Ectodermal cell (in vitro differentiated cells): Measurements from ENCODE around the gene CD200R1.

Experiments
- H3K27ac ChIP-seq: 2 replicates; pipeline ENCODE4 v1.7.0; 2013; ENCODE audit warnings: mild to moderate bottlenecking, low read depth, low read length; ENCODE audit not compliant: insufficient read depth, poor library complexity, severe bottlenecking
- H3K27me3 ChIP-seq: 2 replicates; pipeline ENCODE4 v1.7.0; 2013; ENCODE audit warnings: mild to moderate bottlenecking, low read length; ENCODE audit not compliant: insufficient read depth, control insufficient read depth, poor library complexity, severe bottlenecking
- H3K36me3 ChIP-seq: one replicate; pipeline ENCODE4 v1.7.0; 2013; ENCODE audit warnings: low read length; ENCODE audit not compliant: control insufficient read depth, insufficient read depth
- H3K4me1 ChIP-seq: one replicate; pipeline ENCODE4 v1.7.0; 2013; ENCODE audit warnings: low read length; ENCODE audit not compliant: control insufficient read depth, insufficient read depth
- H3K4me3 ChIP-seq: 2 replicates; pipeline ENCODE4 v1.7.0; 2013; ENCODE audit warnings: low read depth, low read length, control low read depth; ENCODE audit not compliant: insufficient read depth
- H3K9me3 ChIP-seq: 2 replicates; pipeline ENCODE4 v1.7.0; 2013; ENCODE audit warnings: mild to moderate bottlenecking, low read length, moderate library complexity; ENCODE audit not compliant: control insufficient read depth
- WGBS, 2 experiments: methylation state at CpG; one replicate each; pipeline ENCODE4 v1.1.7; 2013; ENCODE audit warnings: missing lambda C conversion rate in 2 of 2; 5-methylcytosine and 5-hydroxymethylcytosine counted together

Gene CD200R1

DNA sequence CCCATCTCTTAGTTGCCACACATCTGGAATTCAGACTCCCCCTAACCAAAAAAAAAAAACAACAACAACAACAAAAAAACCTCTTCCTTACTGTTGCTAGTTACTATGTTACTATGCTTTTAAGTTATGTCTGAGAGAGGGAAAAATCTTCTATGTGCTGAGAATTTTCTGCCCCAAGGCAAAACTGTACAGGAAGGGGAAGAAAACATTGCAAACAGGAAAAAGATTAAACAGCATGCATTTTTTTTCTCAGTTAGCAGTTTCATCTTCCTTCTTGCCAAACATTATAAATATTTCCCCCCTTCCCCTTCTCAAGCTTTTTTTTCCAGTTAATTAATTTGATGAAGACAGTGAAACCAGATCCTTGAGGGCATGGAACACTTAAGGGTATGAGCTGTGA, 1.1 kb upstream of the CD200R1 start:
- H3K27ac ChIP-seq = no peak overlapping the region
- no peaks in the 10 kb centered on the region for H3K27me3 ChIP-seq
- H3K36me3 ChIP-seq = no peaks in the 10 kb centered on the region
- no peak overlapping the region for H3K4me3 ChIP-seq
- H3K4me1 ChIP-seq = no peaks in the 10 kb centered on the region
- no peaks in the 10 kb centered on the region for H3K9me3 ChIP-seq

DNA sequence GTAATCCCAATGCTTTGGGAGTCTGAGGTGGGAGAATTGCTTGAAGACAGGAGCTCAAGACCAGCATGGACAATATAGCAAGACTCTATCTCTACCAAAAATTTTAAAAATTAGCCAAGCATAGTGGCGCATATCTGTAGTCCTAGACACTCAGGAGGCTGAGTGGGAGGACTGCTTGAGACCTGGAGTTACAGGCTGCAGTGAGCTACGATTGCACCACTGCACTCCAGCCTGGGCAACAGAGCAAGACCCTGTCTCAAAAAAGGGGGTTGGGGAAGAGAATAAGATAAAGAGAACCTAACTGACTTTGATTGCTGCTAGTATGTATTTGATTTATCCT, 755 bp downstream of the CD200R1 start:
- Histone ChIP-seq H3K4me1 (no peaks in the 10 kb centered on the region), H3K27me3 (no peaks in the 10 kb centered on the region), H3K27ac (no peak overlapping the region), H3K36me3 (no peaks in the 10 kb centered on the region), H3K9me3 (no peaks in the 10 kb centered on the region), H3K4me3 (no peak overlapping the region)
- WGBS, 2 experiments = 91 to 94% methylated on average over 2 of the region's 2 CpGs

DNA sequence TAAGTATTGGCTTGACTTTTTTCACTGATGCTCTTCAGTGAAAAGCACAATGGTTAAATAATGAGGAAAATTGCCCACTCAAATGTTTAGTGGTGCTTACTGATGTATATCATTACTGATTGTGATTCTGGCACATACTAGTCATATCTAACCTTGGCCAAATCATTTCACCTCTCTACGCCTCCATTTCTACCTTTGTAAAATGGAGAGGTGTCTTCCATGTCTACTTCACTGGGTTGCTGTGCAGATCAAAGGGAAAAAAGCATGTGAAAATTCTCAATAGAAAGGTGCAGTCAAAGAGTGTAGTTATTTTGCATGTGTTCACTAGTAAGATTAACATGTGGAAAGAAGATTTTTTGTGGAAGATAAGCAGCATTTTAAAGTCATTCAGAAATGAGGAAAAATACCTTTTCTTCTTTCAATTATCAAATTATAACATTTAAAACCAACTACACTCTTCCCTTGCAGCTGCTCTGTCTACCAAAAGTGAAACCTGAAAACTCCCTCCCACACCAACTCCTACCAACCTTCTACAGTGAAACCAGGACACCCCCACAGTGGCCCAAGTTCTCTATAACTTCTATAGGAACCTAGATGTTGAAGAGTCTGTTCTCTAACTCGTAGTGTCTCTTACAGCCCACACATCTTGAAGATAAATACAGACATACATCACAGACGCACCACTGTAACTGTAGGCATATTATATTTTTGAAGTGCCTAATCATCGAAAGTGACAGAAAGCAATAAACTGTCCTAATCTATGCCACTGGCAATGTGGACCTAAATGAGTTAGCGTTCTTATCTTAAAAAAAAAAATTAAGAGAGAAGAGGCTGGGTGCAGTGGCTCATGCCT, 1.4 kb downstream of the CD200R1 start:
- 89 to 97% methylated on average over 3 to 5 of the region's 5 CpGs for WGBS, 2 experiments
- no peaks in the 10 kb centered on the region for H3K4me1 ChIP-seq
- H3K27me3 ChIP-seq = no peaks in the 10 kb centered on the region
- no peaks in the 10 kb centered on the region for H3K9me3 ChIP-seq
- H3K4me3 ChIP-seq = no peak overlapping the region
- no peaks in the 10 kb centered on the region for H3K36me3 ChIP-seq
- no peak overlapping the region for H3K27ac ChIP-seq

DNA sequence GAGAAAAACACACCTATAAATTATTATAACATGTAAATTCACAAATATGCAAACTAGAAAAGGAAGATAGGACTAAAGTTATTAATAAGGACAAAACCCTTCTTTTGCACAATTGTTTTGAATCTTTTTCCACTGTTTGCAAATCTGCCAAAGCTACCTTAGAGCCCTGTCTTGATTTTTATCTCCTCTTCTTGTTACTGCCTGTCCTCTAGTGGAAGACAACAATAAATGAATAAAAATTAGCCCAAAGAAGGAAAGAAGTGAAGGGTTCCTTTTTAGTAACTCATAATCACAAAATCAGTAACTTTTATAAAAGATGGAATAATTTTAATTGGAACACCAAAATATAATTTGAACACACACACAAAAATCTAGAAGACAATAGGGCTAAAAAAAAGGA, 2.7 kb downstream of the CD200R1 start:
- Histone ChIP-seq H3K27ac (no peak overlapping the region), H3K4me1 (no peaks in the 10 kb centered on the region), H3K27me3 (no peaks in the 10 kb centered on the region), H3K36me3 (no peaks in the 10 kb centered on the region), H3K9me3 (no peaks in the 10 kb centered on the region), H3K4me3 (no peak overlapping the region)

DNA sequence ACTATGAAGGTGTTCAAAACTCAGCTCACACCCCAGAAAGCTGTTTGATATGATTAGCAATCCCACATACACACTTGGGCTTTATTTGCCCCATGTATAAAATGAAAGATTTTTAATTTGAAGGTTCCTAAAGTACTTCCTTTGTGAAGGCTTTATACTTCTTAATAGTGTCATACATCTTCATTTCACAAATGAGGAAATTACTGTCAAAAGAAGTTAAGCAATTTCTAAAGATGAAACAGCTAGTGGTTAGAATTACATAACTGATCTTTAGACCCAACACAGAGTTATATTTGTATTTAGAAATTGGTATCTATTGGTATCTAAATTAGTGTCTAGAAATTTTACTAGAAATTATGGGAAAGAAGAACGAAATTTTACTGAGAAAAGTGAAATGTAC, 7.1 kb downstream of the CD200R1 start:
- 75 to 100% methylated on average over 1 of the region's 1 CpG for WGBS, 2 experiments
- Histone ChIP-seq H3K4me3 (no peak overlapping the region), H3K27me3 (no peaks in the 10 kb centered on the region), H3K9me3 (no peaks in the 10 kb centered on the region), H3K4me1 (no peaks in the 10 kb centered on the region), H3K36me3 (no peaks in the 10 kb centered on the region), H3K27ac (no peak overlapping the region)

DNA sequence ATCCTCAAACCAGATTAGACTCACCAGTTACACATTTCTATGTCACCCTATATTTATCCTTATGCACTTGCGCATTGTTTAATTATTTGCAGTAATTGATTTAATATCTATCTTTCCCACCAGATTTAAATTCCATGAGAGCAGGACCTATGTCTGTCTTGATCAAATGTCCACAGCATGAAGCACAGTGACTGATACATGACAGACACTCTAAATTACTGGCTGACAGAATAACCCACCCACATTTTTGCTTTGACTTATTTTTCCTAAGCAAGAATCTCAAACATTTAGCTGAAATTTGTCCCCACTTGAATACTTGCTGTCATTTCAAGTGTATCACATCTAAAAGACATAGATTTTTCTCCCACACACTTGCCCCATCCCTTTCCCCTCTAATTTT, 7.5 kb downstream of the CD200R1 start:
- no peaks in the 10 kb centered on the region for H3K36me3 ChIP-seq
- H3K27ac ChIP-seq = no peak overlapping the region
- WGBS, 2 experiments = 88 to 89% methylated on average over 1 of the region's 1 CpG
- H3K4me3 ChIP-seq = no peak overlapping the region
- H3K27me3 ChIP-seq = no peaks in the 10 kb centered on the region
- H3K9me3 ChIP-seq = no peaks in the 10 kb centered on the region
- no peaks in the 10 kb centered on the region for H3K4me1 ChIP-seq

DNA sequence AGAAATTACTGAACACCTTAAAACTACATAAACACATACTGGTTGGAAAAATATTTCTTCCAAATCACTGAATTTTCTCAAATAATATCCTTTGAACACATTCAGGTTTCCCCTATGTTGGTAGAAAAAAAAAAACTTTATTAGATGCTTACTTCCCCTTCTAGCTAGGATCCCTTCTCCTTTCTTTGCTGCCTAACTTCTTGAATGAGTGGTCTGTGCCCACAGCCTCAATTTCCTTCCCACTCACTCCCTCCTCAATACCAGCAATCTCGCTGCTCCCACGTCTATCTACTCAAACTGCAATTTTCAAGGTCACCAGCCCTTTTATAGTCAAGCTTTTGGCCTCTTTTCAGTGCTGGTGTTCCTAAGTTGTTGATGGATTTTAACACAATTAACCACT, 8.3 kb downstream of the CD200R1 start:
- Histone ChIP-seq H3K27me3 (no peaks in the 10 kb centered on the region), H3K36me3 (no peaks in the 10 kb centered on the region), H3K27ac (no peak overlapping the region), H3K4me3 (no peak overlapping the region), H3K9me3 (no peaks in the 10 kb centered on the region), H3K4me1 (no peaks in the 10 kb centered on the region)
- WGBS, 2 experiments = 89 to 93% methylated on average over 2 of the region's 2 CpGs

DNA sequence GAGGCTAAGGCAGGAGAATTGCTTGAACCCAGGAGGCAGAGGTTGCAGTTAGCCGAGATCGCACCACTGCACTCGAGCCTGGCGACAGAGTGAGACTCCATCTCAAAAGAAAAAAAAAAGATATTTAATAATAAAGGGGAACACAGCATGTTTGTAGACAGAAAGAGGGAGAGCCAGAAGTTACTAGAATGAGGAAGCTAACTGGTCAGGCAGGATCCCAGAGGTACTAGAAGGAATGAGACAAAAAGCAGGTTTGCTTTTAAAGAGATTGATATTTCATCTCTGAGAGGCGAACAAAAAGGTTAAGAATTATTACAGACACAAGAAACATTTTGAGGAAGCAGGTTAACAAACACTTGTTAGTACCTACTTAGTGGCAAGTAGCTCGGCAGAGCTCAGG, 9.2 kb downstream of the CD200R1 start:
- Histone ChIP-seq H3K27ac (no peak overlapping the region), H3K36me3 (no peaks in the 10 kb centered on the region), H3K9me3 (no peaks in the 10 kb centered on the region), H3K4me1 (no peaks in the 10 kb centered on the region), H3K27me3 (no peaks in the 10 kb centered on the region), H3K4me3 (no peak overlapping the region)
- 93 to 96% methylated on average over 5 to 6 of the region's 6 CpGs for WGBS, 2 experiments

DNA sequence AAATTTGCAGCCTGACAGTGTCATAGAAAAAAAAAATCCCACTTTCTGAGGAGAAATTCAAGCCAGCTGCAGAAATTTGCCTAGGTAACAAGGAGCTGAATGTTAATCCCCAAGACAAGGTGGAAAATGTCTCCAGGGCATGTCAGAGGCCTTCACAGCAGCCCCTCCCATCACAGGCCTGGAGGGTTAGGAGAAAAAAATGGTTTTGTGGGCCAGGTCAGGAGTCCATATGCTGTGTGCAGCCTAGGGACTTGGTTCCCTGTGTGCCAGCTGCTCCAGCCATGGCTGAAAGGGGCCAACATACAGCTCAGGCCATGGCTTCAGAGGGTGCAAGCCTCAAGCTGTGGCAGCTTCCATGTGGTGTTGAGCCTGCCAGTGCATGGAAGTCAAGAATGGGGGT, 11.2 kb downstream of the CD200R1 start:
- H3K4me3 ChIP-seq = no peak overlapping the region
- no peaks in the 10 kb centered on the region for H3K9me3 ChIP-seq
- H3K27me3 ChIP-seq = no peaks in the 10 kb centered on the region
- H3K4me1 ChIP-seq = no peaks in the 10 kb centered on the region
- H3K36me3 ChIP-seq = no peaks in the 10 kb centered on the region
- H3K27ac ChIP-seq = no peak overlapping the region

DNA sequence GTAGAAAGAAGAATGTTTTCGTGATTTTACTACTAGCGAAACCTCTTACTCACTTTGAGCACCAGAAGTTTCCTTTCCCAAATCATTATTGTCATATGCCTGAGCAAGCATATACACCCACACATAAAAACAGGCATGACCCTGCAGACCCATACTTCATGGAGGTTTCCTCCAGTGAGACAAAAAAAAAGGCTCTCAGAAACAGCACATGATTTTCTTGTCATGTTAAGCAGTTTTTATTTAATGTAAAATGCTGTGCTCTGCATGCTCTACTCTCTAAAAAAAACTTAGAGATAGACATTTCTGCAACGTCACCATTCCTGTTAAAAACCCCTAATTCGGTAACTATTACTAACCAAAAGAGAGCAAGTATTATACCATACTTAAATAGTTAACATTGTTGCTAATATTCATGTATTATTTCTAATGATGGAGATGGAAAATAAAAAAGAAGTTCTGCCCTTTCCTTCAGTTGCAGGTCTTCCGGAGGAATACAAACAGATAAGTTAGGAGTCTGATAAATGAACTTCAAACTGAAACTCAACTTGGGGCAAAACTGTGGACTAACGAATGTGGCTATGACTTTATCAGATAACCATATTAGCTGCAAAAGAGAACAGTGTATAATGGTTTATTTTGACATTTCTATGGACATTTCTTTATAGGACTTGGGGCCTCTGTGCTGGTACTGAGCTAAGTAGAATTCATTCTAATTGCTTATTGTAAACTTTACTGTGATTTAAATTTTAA, 15.9 kb downstream of the CD200R1 start:
- Histone ChIP-seq H3K27me3 (no peaks in the 10 kb centered on the region), H3K4me1 (no peaks in the 10 kb centered on the region), H3K27ac (no peak overlapping the region), H3K4me3 (no peak overlapping the region), H3K9me3 (no peaks in the 10 kb centered on the region), H3K36me3 (no peaks in the 10 kb centered on the region)
- WGBS, 2 experiments = 91 to 95% methylated on average over 6 of the region's 6 CpGs
